HepG2 (cell line): ENCODE results near the gene LYPD4. TPM values are rescaled to one million over a fixed set of nuclear protein-coding genes. Genes with fewer than 3 reads are reported as not detected.

Experiments
- BRCA1 ChIP-seq: sonication (generic); formaldehyde crosslinking; IDR thresholded peaks from 2 replicates; pipeline ENCODE4 v1.4.0; 2020; ENCODE audit warnings: missing genetic modification reagents
- DMAP1 ChIP-seq: IDR thresholded peaks from 2 replicates; pipeline ENCODE4 v1.6.1; 2016
- FOXK2 ChIP-seq: fragments of 450-650 bp; IDR thresholded peaks from 2 replicates; pipeline ENCODE4 v1.6.1; 2016
- KAT2B ChIP-seq: fragments of 150-350 bp; IDR thresholded peaks from 2 replicates; pipeline ENCODE4 v1.6.1; 2014; ENCODE audit warnings: low read depth, low read length, borderline replicate concordance
- RFXANK ChIP-seq: IDR thresholded peaks from 2 replicates; pipeline ENCODE4 v1.6.1; 2016
- SMAD1 ChIP-seq: sonication (generic); formaldehyde crosslinking; IDR thresholded peaks from 2 replicates; pipeline ENCODE4 v1.4.0; 2020; ENCODE audit warnings: missing genetic modification reagents, low read depth, mild to moderate bottlenecking, borderline replicate concordance
- SRF ChIP-seq: IDR thresholded peaks from 2 replicates; pipeline ENCODE4 v1.6.1; 2011; ENCODE audit warnings: mild to moderate bottlenecking, low read depth, low read length, moderate library complexity
- ZNF121 ChIP-seq: sonication (generic); formaldehyde crosslinking; IDR thresholded peaks from 2 replicates; pipeline ENCODE4 v1.5.0; 2020; ENCODE audit warnings: mild to moderate bottlenecking, missing genetic modification reagents
- ZNF383 ChIP-seq: sonication (generic); formaldehyde crosslinking; IDR thresholded peaks from 2 replicates; pipeline ENCODE4 v1.4.0; 2020; ENCODE audit warnings: missing genetic modification reagents, mild to moderate bottlenecking, borderline replicate concordance
- ZNF441 ChIP-seq: sonication (generic); formaldehyde crosslinking; IDR thresholded peaks from 2 replicates; pipeline ENCODE4 v1.7.0; 2021; ENCODE audit warnings: missing genetic modification reagents, borderline replicate concordance
- polyA plus RNA-seq, 8 experiments: library from polyadenylated mRNA; depleted of rRNA in 3 of 8; stranded (reverse) in 7 of 8; unstranded in 1 of 8; fragments of >200 nt; fragmentation: Illumina TruSeq in 4 of 8; extraction: Trizol in 4 of 8; gene quantifications; 2 replicates each; pipeline versions ENCODE4 v1.2.1 to v1.2.3, GENCODE V29; 2011 to 2016; ENCODE audit warnings: low read depth in 4 of 8, missing spikeins in 1 of 8, mixed read lengths in 1 of 8; ENCODE audit not compliant: insufficient read depth in 1 of 8
- total RNA-seq, 5 experiments: library from RNA; depleted of rRNA; stranded (reverse); fragments of >200 nt; fragmentation: Illumina TruSeq; extraction: Trizol; gene quantifications; 2 replicates each; pipeline ENCODE4 v1.2.3, GENCODE V29; 2016; ENCODE audit warnings: low read depth in 1 of 5
- TF ChIP-seq, protein P1 (sequence below): IDR thresholded peaks from 2 replicates; pipeline ENCODE4 v1.4.0; 2020; ENCODE audit warnings: mild to moderate bottlenecking, missing genetic modification reagents
- TF ChIP-seq, protein P2 (sequence below): sonication (generic); formaldehyde crosslinking; IDR thresholded peaks from 2 replicates; pipeline ENCODE4 v1.9.0; 2021; ENCODE audit warnings: missing genetic modification reagents, mild to moderate bottlenecking, borderline replicate concordance
- TF ChIP-seq, protein P3 (sequence below): sonication (generic); formaldehyde crosslinking; IDR thresholded peaks from 2 replicates; pipeline ENCODE4 v1.5.0; 2020; ENCODE audit warnings: missing genetic modification reagents
- TF ChIP-seq, protein P4 (sequence below): sonication (generic); formaldehyde crosslinking; IDR thresholded peaks from 2 replicates; pipeline ENCODE4 v1.9.0; 2022; ENCODE audit warnings: missing genetic modification reagents, mild to moderate bottlenecking, borderline replicate concordance
- TF ChIP-seq, protein P5 (sequence below): sonication (generic); formaldehyde crosslinking; conservative IDR thresholded peaks from 2 replicates; pipeline ENCODE4 v1.8.0; 2022; ENCODE audit warnings: mild to moderate bottlenecking, moderate library complexity, missing genetic modification reagents
- TF ChIP-seq, protein P6 (sequence below): sonication (generic); formaldehyde crosslinking; IDR thresholded peaks from 2 replicates; pipeline ENCODE4 v1.4.0; 2020; ENCODE audit warnings: missing genetic modification reagents, low read depth, mild to moderate bottlenecking, borderline replicate concordance

LYPD4 gene
- total and polyA plus RNA-seq, 2 of the 13 experiments (the other 11 are each of a cell fraction or from before 2014, with no cell fraction given) = not detected

DNA sequence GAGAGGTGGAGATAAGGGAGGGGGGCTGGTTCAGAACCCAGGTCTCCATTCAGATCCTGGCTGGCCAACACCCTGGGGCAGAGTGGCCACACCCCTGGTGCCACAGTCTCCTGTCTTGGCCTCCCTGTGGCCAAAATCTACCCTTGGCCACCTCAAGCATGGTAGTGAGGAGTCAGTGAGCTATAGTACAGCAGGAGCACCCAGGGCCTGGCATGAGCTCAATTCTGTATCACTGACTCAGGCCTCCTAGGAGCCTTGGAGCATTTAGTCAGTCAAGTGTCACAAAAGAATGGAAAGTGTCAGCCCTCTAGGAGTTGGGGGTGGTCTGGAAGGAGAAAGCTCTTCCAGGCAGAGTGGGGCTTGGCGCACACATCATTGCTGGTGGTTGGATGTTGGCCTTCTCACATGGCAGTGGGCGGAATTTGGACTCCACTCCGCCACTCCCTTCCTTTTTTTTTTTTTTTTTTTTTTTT, 26.0 kb upstream of the LYPD4 start (continued):
- TF ChIP-seq, protein P1, sequence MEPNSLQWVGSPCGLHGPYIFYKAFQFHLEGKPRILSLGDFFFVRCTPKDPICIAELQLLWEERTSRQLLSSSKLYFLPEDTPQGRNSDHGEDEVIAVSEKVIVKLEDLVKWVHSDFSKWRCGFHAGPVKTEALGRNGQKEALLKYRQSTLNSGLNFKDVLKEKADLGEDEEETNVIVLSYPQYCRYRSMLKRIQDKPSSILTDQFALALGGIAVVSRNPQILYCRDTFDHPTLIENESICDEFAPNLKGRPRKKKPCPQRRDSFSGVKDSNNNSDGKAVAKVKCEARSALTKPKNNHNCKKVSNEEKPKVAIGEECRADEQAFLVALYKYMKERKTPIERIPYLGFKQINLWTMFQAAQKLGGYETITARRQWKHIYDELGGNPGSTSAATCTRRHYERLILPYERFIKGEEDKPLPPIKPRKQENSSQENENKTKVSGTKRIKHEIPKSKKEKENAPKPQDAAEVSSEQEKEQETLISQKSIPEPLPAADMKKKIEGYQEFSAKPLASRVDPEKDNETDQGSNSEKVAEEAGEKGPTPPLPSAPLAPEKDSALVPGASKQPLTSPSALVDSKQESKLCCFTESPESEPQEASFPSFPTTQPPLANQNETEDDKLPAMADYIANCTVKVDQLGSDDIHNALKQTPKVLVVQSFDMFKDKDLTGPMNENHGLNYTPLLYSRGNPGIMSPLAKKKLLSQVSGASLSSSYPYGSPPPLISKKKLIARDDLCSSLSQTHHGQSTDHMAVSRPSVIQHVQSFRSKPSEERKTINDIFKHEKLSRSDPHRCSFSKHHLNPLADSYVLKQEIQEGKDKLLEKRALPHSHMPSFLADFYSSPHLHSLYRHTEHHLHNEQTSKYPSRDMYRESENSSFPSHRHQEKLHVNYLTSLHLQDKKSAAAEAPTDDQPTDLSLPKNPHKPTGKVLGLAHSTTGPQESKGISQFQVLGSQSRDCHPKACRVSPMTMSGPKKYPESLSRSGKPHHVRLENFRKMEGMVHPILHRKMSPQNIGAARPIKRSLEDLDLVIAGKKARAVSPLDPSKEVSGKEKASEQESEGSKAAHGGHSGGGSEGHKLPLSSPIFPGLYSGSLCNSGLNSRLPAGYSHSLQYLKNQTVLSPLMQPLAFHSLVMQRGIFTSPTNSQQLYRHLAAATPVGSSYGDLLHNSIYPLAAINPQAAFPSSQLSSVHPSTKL (CRISPR knock-in tag) = no peak
- TF ChIP-seq DMAP1 (CRISPR knock-in tag) (no peak), FOXK2 (no peak), SMAD1 (CRISPR knock-in tag) (no peak), ZNF383 (CRISPR knock-in tag) (no peak), ZNF121 (CRISPR knock-in tag) (no peak), KAT2B (no peak), BRCA1 (CRISPR knock-in tag) (no peak), SRF (no peak), ZNF441 (CRISPR knock-in tag) (0 out of 2 replicates have a peak, but pooled peaks have one; percentile 54), RFXANK (CRISPR knock-in tag) (no peak)
- TF ChIP-seq, protein P2, sequence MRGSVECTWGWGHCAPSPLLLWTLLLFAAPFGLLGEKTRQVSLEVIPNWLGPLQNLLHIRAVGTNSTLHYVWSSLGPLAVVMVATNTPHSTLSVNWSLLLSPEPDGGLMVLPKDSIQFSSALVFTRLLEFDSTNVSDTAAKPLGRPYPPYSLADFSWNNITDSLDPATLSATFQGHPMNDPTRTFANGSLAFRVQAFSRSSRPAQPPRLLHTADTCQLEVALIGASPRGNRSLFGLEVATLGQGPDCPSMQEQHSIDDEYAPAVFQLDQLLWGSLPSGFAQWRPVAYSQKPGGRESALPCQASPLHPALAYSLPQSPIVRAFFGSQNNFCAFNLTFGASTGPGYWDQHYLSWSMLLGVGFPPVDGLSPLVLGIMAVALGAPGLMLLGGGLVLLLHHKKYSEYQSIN (CRISPR knock-in tag) = no peak
- TF ChIP-seq, protein P3, sequence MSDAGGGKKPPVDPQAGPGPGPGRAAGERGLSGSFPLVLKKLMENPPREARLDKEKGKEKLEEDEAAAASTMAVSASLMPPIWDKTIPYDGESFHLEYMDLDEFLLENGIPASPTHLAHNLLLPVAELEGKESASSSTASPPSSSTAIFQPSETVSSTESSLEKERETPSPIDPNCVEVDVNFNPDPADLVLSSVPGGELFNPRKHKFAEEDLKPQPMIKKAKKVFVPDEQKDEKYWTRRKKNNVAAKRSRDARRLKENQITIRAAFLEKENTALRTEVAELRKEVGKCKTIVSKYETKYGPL (CRISPR knock-in tag) = no peak
- TF ChIP-seq, protein P4, sequence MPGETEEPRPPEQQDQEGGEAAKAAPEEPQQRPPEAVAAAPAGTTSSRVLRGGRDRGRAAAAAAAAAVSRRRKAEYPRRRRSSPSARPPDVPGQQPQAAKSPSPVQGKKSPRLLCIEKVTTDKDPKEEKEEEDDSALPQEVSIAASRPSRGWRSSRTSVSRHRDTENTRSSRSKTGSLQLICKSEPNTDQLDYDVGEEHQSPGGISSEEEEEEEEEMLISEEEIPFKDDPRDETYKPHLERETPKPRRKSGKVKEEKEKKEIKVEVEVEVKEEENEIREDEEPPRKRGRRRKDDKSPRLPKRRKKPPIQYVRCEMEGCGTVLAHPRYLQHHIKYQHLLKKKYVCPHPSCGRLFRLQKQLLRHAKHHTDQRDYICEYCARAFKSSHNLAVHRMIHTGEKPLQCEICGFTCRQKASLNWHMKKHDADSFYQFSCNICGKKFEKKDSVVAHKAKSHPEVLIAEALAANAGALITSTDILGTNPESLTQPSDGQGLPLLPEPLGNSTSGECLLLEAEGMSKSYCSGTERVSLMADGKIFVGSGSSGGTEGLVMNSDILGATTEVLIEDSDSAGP (CRISPR knock-in tag) = no peak
- TF ChIP-seq, protein P5, sequence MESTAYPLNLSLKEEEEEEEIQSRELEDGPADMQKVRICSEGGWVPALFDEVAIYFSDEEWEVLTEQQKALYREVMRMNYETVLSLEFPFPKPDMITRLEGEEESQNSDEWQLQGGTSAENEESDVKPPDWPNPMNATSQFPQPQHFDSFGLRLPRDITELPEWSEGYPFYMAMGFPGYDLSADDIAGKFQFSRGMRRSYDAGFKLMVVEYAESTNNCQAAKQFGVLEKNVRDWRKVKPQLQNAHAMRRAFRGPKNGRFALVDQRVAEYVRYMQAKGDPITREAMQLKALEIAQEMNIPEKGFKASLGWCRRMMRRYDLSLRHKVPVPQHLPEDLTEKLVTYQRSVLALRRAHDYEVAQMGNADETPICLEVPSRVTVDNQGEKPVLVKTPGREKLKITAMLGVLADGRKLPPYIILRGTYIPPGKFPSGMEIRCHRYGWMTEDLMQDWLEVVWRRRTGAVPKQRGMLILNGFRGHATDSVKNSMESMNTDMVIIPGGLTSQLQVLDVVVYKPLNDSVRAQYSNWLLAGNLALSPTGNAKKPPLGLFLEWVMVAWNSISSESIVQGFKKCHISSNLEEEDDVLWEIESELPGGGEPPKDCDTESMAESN (CRISPR knock-in tag) = no peak
- TF ChIP-seq, protein P6, sequence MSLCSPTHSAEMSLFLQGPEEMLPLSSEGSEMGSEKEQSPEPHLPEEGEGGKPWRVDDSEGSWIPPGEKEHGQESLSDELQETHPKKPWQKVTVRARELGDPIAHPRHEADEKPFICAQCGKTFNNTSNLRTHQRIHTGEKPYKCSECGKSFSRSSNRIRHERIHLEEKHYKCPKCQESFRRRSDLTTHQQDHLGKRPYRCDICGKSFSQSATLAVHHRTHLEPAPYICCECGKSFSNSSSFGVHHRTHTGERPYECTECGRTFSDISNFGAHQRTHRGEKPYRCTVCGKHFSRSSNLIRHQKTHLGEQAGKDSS (CRISPR knock-in tag) = no peak
